ENCODE data around the gene KCNH5.

KCNH5 gene

GRCh38 chr14:62667421-62667914, 377.8 kb downstream of the KCNH5 start:
- no peak for DNase-seq

GRCh38 chr14:62665286-62665685, 380.0 kb downstream of the KCNH5 start:
- DNase-seq: no peak

- no peak for DNase-seq
Measured at GRCh38 chr14:62663456-62663821, 381.8 kb downstream of the KCNH5 start.

GRCh38 chr14:62662811-62663455, 382.3 kb downstream of the KCNH5 start:
- DNase-seq: no peak

GRCh38 chr14:62661818-62662217, 383.4 kb downstream of the KCNH5 start:
- no peak for DNase-seq

- DNase-seq: no peak
Measured at GRCh38 chr14:62658631-62659030, 386.6 kb downstream of the KCNH5 start.

GRCh38 chr14:62657376-62657775, 387.9 kb downstream of the KCNH5 start:
- DNase-seq: no peak

- DNase-seq: no peak
Measured at GRCh38 chr14:62655166-62655565, 390.1 kb downstream of the KCNH5 start.

- DNase-seq: no peak
Measured at GRCh38 chr14:62654641-62655040, 390.6 kb downstream of the KCNH5 start.
